HepG2 (cell line): Measurements from ENCODE around the gene GRB2. TPM values are rescaled to one million over a fixed set of nuclear protein-coding genes. Genes with fewer than 3 reads are reported as not detected.

Source experiments
- ARNT2 ChIP-seq: sonication (generic); formaldehyde crosslinking; IDR thresholded peaks from 2 replicates; pipeline ENCODE4 v1.8.0; 2022; ENCODE audit warnings: mild to moderate bottlenecking, low read depth, missing genetic modification reagents, moderate library complexity
- ERF ChIP-seq: IDR thresholded peaks from 2 replicates; pipeline ENCODE4 v1.6.1; 2018; ENCODE audit warnings: missing biosample characterization, missing genetic modification reagents
- MYC ChIP-seq: sonication (generic); formaldehyde crosslinking; IDR thresholded peaks from 2 replicates; pipeline ENCODE4 v1.9.0; 2021; ENCODE audit warnings: missing genetic modification reagents, borderline replicate concordance
- NR2F6 ChIP-seq, 2 experiments: IDR thresholded peaks; 2 replicates each; pipeline ENCODE4 v1.6.1; 2016; ENCODE audit warnings: antibody characterized with exemption in 1 of 2, mild to moderate bottlenecking in 1 of 2
- PHF21A ChIP-seq: sonication (generic); formaldehyde crosslinking; IDR thresholded peaks from 2 replicates; pipeline ENCODE4 v1.5.0; 2020; ENCODE audit warnings: mild to moderate bottlenecking, missing genetic modification reagents
- RFX1 ChIP-seq: fragments of 450-650 bp; IDR thresholded peaks from 2 replicates; pipeline ENCODE4 v1.6.1; 2017
- SALL1 ChIP-seq: sonication (generic); formaldehyde crosslinking; IDR thresholded peaks from 2 replicates; pipeline ENCODE4 v1.8.0; 2022; ENCODE audit warnings: mild to moderate bottlenecking, missing genetic modification reagents
- SMARCC2 ChIP-seq: fragments of 450-650 bp; IDR thresholded peaks from 2 replicates; pipeline ENCODE4 v1.6.1; 2017; ENCODE audit warnings: antibody characterized with exemption, mild to moderate bottlenecking
- SP2 ChIP-seq: sonication (generic); formaldehyde crosslinking; IDR thresholded peaks from 2 replicates; pipeline ENCODE4 v1.5.1; 2020; ENCODE audit warnings: mild to moderate bottlenecking, missing genetic modification reagents
- YY1 ChIP-seq: IDR thresholded peaks from 2 replicates; pipeline ENCODE4 v1.6.1; 2011; ENCODE audit warnings: low read length, low read depth, moderate library complexity, mild to moderate bottlenecking; ENCODE audit not compliant: insufficient read depth, insufficient replicate concordance
- ZNF329 ChIP-seq: sonication (generic); formaldehyde crosslinking; IDR thresholded peaks from 2 replicates; pipeline ENCODE4 v1.9.0; 2021; ENCODE audit warnings: low read depth, mild to moderate bottlenecking, missing genetic modification reagents
- ZNF564 ChIP-seq: sonication (generic); formaldehyde crosslinking; IDR thresholded peaks from 2 replicates; pipeline ENCODE4 v1.8.1; 2023; ENCODE audit warnings: mild to moderate bottlenecking, missing genetic modification reagents
- ZNF839 ChIP-seq: sonication (generic); formaldehyde crosslinking; IDR thresholded peaks from 2 replicates; pipeline ENCODE4 v1.4.0; 2020; ENCODE audit warnings: missing genetic modification reagents, mild to moderate bottlenecking, borderline replicate concordance
- polyA plus RNA-seq, 8 experiments: library from polyadenylated mRNA; depleted of rRNA in 3 of 8; stranded (reverse) in 7 of 8; unstranded in 1 of 8; fragments of >200 nt; fragmentation: Illumina TruSeq in 4 of 8; extraction: Trizol in 4 of 8; gene quantifications; 2 replicates each; pipeline versions ENCODE4 v1.2.1 to v1.2.3, GENCODE V29; 2011 to 2016; ENCODE audit warnings: low read depth in 4 of 8, missing spikeins in 1 of 8, mixed read lengths in 1 of 8; ENCODE audit not compliant: insufficient read depth in 1 of 8
- total RNA-seq, 5 experiments: library from RNA; depleted of rRNA; stranded (reverse); fragments of >200 nt; fragmentation: Illumina TruSeq; extraction: Trizol; gene quantifications; 2 replicates each; pipeline ENCODE4 v1.2.3, GENCODE V29; 2016; ENCODE audit warnings: low read depth in 1 of 5
- TF ChIP-seq, protein P1 (sequence below): sonication (generic); formaldehyde crosslinking; IDR thresholded peaks from 2 replicates; pipeline ENCODE4 v1.5.1; 2020; ENCODE audit warnings: mild to moderate bottlenecking, missing genetic modification reagents
- TF ChIP-seq, protein P2 (sequence below): sonication (generic); formaldehyde crosslinking; IDR thresholded peaks from 2 replicates; pipeline ENCODE4 v1.4.0; 2020; ENCODE audit warnings: mild to moderate bottlenecking, missing genetic modification reagents
- TF ChIP-seq, protein P3 (sequence below): sonication (generic); formaldehyde crosslinking; IDR thresholded peaks from 2 replicates; pipeline ENCODE4 v1.4.0; 2020; ENCODE audit warnings: missing genetic modification reagents
- TF ChIP-seq, protein P4 (sequence below): sonication (generic); formaldehyde crosslinking; IDR thresholded peaks from 2 replicates; pipeline ENCODE4 v1.5.0; 2020; ENCODE audit warnings: mild to moderate bottlenecking, missing genetic modification reagents, moderate library complexity

The GRB2 gene
- total and polyA plus RNA-seq, 2 of the 13 experiments (the other 11 are each of a cell fraction or from before 2014, with no cell fraction given) = 84.6 to 92.3 TPM

DNA sequence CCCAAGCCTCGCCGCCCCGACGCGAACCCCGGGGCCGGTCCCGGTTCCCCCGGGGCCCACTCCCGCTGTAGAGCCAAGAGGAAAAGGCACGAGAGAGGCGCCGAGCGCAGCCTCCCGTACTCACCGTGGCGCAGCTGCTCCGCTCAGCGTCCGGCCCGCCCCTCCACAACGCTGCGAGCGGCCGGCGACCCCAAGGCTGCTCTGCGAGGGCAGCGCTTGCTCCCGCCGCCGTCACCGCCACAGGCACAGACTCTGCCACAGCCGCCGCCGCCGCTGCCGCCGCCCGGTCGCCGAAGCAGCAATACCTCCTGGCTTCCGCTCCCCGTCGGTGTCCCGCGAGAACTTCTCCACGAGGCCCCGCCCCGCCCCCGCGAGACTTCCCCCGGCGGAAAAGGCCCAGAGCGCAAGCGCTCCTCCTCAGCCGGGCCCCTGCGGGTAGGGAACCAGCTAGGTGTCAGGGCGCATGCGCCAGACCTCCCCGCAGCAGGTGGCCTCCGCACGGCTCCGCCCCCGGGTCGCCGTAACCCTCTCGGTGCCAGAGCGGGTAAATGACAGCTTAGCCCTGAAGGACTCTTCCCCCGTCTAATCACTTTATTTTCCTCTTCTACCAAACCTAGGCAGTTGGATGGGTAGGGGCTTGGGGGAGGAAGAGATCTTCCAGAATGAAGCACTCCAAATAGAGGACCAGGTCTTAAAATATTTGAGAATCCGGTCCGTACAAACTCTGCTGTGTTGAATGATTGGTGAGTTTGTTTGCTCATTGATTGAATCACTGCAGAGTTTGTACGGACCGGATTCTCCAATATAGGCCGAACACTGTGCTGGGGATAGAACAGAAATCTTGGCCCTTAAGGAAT, at the start of gene GRB2 (continued):
- TF ChIP-seq MYC (CRISPR knock-in tag) (peak; percentile 66; the same call in 1 of the 2 replicates), SALL1 (peak; percentile 65; the same call in 1 of the 2 replicates), ZNF329 (CRISPR knock-in tag) (no peak), PHF21A (peak; percentile 84), NR2F6 (IDR thresholded peaks at IDR 0.05) (0 out of 2 replicates have a peak, but pooled peaks have one; percentile 32), NR2F6 (CRISPR knock-in tag; IDR thresholded peaks at IDR 0.05) (no peak), ERF (CRISPR knock-in tag) (peak; percentile 50), SMARCC2 (0 out of 2 replicates have a peak, but pooled peaks have one; percentile 9), SP2 (CRISPR knock-in tag) (peak; percentile 16; the same call in 1 of the 2 replicates), YY1 (peak; percentile 78), ARNT2 (peak; percentile 88; the same call in 1 of the 2 replicates), RFX1 (no peak), ZNF839 (0 out of 2 replicates have a peak, but pooled peaks have one; percentile 44), ZNF564 (CRISPR knock-in tag) (peak; percentile 89)
- TF ChIP-seq, protein P1, sequence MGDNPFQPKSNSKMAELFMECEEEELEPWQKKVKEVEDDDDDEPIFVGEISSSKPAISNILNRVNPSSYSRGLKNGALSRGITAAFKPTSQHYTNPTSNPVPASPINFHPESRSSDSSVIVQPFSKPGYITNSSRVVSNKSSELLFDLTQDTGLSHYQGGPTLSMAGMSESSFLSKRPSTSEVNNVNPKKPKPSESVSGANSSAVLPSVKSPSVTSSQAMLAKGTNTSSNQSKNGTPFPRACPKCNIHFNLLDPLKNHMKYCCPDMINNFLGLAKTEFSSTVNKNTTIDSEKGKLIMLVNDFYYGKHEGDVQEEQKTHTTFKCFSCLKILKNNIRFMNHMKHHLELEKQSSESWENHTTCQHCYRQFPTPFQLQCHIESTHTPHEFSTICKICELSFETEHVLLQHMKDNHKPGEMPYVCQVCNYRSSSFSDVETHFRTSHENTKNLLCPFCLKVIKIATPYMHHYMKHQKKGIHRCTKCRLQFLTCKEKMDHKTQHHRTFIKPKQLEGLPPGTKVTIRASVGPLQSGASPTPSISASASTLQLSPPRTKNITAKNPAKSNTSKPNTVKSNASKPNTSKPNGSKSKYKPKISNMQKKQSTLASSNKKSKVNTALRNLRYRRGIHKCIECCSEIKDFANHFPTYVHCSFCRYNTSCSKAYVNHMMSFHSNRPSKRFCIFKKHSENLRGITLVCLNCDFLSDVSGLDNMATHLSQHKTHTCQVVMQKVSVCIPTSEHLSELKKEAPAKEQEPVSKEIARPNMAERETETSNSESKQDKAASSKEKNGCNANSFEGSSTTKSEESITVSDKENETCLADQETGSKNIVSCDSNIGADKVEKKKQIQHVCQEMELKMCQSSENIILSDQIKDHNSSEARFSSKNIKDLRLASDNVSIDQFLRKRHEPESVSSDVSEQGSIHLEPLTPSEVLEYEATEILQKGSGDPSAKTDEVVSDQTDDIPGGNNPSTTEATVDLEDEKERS (CRISPR knock-in tag) = peak; percentile 78; the same call in 1 of the 2 replicates
- TF ChIP-seq, protein P2, sequence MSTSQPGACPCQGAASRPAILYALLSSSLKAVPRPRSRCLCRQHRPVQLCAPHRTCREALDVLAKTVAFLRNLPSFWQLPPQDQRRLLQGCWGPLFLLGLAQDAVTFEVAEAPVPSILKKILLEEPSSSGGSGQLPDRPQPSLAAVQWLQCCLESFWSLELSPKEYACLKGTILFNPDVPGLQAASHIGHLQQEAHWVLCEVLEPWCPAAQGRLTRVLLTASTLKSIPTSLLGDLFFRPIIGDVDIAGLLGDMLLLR (CRISPR knock-in tag) = peak; percentile 72; the same call in 1 of the 2 replicates
- TF ChIP-seq, protein P3, sequence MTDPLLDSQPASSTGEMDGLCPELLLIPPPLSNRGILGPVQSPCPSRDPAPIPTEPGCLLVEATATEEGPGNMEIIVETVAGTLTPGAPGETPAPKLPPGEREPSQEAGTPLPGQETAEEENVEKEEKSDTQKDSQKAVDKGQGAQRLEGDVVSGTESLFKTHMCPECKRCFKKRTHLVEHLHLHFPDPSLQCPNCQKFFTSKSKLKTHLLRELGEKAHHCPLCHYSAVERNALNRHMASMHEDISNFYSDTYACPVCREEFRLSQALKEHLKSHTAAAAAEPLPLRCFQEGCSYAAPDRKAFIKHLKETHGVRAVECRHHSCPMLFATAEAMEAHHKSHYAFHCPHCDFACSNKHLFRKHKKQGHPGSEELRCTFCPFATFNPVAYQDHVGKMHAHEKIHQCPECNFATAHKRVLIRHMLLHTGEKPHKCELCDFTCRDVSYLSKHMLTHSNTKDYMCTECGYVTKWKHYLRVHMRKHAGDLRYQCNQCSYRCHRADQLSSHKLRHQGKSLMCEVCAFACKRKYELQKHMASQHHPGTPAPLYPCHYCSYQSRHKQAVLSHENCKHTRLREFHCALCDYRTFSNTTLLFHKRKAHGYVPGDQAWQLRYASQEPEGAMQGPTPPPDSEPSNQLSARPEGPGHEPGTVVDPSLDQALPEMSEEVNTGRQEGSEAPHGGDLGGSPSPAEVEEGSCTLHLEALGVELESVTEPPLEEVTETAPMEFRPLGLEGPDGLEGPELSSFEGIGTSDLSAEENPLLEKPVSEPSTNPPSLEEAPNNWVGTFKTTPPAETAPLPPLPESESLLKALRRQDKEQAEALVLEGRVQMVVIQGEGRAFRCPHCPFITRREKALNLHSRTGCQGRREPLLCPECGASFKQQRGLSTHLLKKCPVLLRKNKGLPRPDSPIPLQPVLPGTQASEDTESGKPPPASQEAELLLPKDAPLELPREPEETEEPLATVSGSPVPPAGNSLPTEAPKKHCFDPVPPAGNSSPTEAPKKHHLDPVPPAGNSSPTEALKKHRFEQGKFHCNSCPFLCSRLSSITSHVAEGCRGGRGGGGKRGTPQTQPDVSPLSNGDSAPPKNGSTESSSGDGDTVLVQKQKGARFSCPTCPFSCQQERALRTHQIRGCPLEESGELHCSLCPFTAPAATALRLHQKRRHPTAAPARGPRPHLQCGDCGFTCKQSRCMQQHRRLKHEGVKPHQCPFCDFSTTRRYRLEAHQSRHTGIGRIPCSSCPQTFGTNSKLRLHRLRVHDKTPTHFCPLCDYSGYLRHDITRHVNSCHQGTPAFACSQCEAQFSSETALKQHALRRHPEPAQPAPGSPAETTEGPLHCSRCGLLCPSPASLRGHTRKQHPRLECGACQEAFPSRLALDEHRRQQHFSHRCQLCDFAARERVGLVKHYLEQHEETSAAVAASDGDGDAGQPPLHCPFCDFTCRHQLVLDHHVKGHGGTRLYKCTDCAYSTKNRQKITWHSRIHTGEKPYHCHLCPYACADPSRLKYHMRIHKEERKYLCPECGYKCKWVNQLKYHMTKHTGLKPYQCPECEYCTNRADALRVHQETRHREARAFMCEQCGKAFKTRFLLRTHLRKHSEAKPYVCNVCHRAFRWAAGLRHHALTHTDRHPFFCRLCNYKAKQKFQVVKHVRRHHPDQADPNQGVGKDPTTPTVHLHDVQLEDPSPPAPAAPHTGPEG (CRISPR knock-in tag) = 0 out of 2 replicates have a peak, but pooled peaks have one; percentile 15
- TF ChIP-seq, protein P4, sequence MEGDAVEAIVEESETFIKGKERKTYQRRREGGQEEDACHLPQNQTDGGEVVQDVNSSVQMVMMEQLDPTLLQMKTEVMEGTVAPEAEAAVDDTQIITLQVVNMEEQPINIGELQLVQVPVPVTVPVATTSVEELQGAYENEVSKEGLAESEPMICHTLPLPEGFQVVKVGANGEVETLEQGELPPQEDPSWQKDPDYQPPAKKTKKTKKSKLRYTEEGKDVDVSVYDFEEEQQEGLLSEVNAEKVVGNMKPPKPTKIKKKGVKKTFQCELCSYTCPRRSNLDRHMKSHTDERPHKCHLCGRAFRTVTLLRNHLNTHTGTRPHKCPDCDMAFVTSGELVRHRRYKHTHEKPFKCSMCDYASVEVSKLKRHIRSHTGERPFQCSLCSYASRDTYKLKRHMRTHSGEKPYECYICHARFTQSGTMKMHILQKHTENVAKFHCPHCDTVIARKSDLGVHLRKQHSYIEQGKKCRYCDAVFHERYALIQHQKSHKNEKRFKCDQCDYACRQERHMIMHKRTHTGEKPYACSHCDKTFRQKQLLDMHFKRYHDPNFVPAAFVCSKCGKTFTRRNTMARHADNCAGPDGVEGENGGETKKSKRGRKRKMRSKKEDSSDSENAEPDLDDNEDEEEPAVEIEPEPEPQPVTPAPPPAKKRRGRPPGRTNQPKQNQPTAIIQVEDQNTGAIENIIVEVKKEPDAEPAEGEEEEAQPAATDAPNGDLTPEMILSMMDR (CRISPR knock-in tag) = peak; percentile 22; the same call in 1 of the 2 replicates
